A549 (cell line): Measurements from ENCODE around the gene EPB41L1. TPM values are rescaled to one million over a fixed set of nuclear protein-coding genes. Genes with fewer than 3 reads are reported as not detected.
A peak's percentile ranks its signal among the peaks of the same experiment; 100 is the strongest.

Experiments
- ATAC-seq, 2 experiments: fragments of 200-7000 bp in 1 of 2; fragments of >200 bp in 1 of 2; cut with Nextera tagmentation in 1 of 2; cut with Tn5 transposase in 1 of 2; 3 replicates each; pipeline versions ENCODE4 v1.8.0 to v1.9.1; 2018 to 2020; ENCODE audit warnings: mild to moderate bottlenecking in 1 of 2, moderate library complexity in 1 of 2
- CTCF ChIA-PET: fragments of 300-600 bp; sonication (Branson Sonifier 250); formaldehyde crosslinking; extraction: SDS; loops from one replicate; lab custom pipeline; 2021; ENCODE audit warnings: antibody characterized with exemption, inconsistent platforms; lab: Yijun Ruan, JAX
- POLR2A ChIA-PET: fragments of 350-600 bp; formaldehyde crosslinking; extraction: SDS; loops from one replicate; lab custom pipeline; 2021; ENCODE audit warnings: antibody characterized with exemption, inconsistent platforms; lab: Yijun Ruan, JAX
- DNase-seq, 2 experiments: peaks; one replicate each; pipeline versions ENCODE4 v3.0.0 to v3.0.0-alpha.2; 2011 to 2016; ENCODE audit warnings: low read depth in 1 of 2, low spot score in 1 of 2
- FAIRE-seq: peaks from 2 replicates; lab custom pipeline; 2011; peaks lifted over from hg19 to GRCh38; lab: Jason Lieb, UNC
- H3K27ac ChIP-seq, 2 experiments: fragments of >200 bp; sonication (Bioruptor Twin); formaldehyde crosslinking; 3 replicates each; pipeline ENCODE4 v1.5.1; 2016 to 2017
- H3K4me1 ChIP-seq: fragments of >200 bp; sonication (Bioruptor Twin); formaldehyde crosslinking; 3 replicates; pipeline ENCODE4 v1.6.1; 2016
- H3K4me2 ChIP-seq: fragments of >200 bp; sonication (Bioruptor Twin); formaldehyde crosslinking; 3 replicates; pipeline ENCODE4 v1.6.1; 2016
- H3K4me3 ChIP-seq: fragments of >200 bp; sonication (Bioruptor Twin); formaldehyde crosslinking; 3 replicates; pipeline ENCODE4 v1.5.1; 2016
- H3K9me3 ChIP-seq: fragments of >200 bp; sonication (Bioruptor Twin); formaldehyde crosslinking; 3 replicates; pipeline ENCODE4 v1.6.1; 2016
- CEBPB ChIP-seq, 2 experiments: fragments of >200 bp in 1 of 2; sonication (Bioruptor Twin) in 1 of 2; formaldehyde crosslinking in 1 of 2; IDR thresholded peaks; 2 replicates each; pipeline ENCODE4 v1.6.1; 2012 to 2016
- EHF ChIP-seq: fragments of 250-450 bp; sonication (Bioruptor Pico); IDR thresholded peaks from 2 replicates; pipeline ENCODE4 v1.5.0; 2020; ENCODE audit warnings: mild to moderate bottlenecking
- EHMT2 ChIP-seq: fragments of 200-600 bp; sonication (generic); IDR thresholded peaks from 2 replicates; pipeline ENCODE4 v1.6.1; 2016; ENCODE audit warnings: antibody characterized with exemption, low read depth, mild to moderate bottlenecking, moderate library complexity
- EP300 ChIP-seq, 2 experiments: fragments of >200 bp; sonication (Bioruptor Twin); formaldehyde crosslinking; IDR thresholded peaks; 2 replicates in 1 of 2; 3 replicates in 1 of 2; pipeline ENCODE4 v1.6.1; 2016 to 2017
- FOSB ChIP-seq: fragments of 250-450 bp; sonication (Bioruptor Pico); IDR thresholded peaks from 2 replicates; pipeline ENCODE4 v1.5.0; 2020; ENCODE audit warnings: mild to moderate bottlenecking, moderate library complexity
- GATA3 ChIP-seq: IDR thresholded peaks from 2 replicates; pipeline ENCODE4 v1.6.1; 2012; ENCODE audit warnings: borderline replicate concordance
- HEYL ChIP-seq: fragments of 250-450 bp; sonication (Bioruptor Pico); IDR thresholded peaks from 2 replicates; pipeline ENCODE4 v1.8.0; 2021; ENCODE audit warnings: mild to moderate bottlenecking, moderate library complexity
- HOXA7 ChIP-seq: fragments of 250-450 bp; sonication (Bioruptor Pico); IDR thresholded peaks from 2 replicates; pipeline ENCODE4 v1.5.0; 2020; ENCODE audit warnings: mild to moderate bottlenecking, moderate library complexity
- JUNB ChIP-seq: fragments of >200 bp; sonication (Bioruptor Twin); formaldehyde crosslinking; IDR thresholded peaks from 2 replicates; pipeline ENCODE4 v1.6.1; 2016
- KDM1A ChIP-seq: fragments of 200-600 bp; sonication (generic); IDR thresholded peaks from 2 replicates; pipeline ENCODE4 v1.6.1; 2016; ENCODE audit warnings: low read depth, mild to moderate bottlenecking
- KDM5A ChIP-seq: fragments of 200-600 bp; sonication (generic); IDR thresholded peaks from 2 replicates; pipeline ENCODE4 v1.6.1; 2016; ENCODE audit warnings: antibody characterized with exemption, mild to moderate bottlenecking
- MAFK ChIP-seq: fragments of 450-650 bp; IDR thresholded peaks from 2 replicates; pipeline ENCODE4 v1.6.1; 2014; ENCODE audit not compliant: partially characterized antibody
- MYC ChIP-seq: IDR thresholded peaks from 2 replicates; pipeline ENCODE4 v1.6.1; 2012; ENCODE audit warnings: mild to moderate bottlenecking, inconsistent platforms, low read length, improper control_type of control experiment, borderline replicate concordance
- POLR2AphosphoS2 ChIP-seq: conservative IDR thresholded peaks from 2 replicates; pipeline ENCODE4 v1.6.1; 2012; ENCODE audit warnings: low read length, improper control_type of control experiment, inconsistent platforms
- RNF2 ChIP-seq: fragments of 200-600 bp; sonication (generic); IDR thresholded peaks from 2 replicates; pipeline ENCODE4 v1.6.1; 2016; ENCODE audit warnings: low read depth, mild to moderate bottlenecking, antibody characterized with exemption, moderate library complexity, borderline replicate concordance
- ZNF302 ChIP-seq: fragments of 250-450 bp; sonication (Bioruptor Pico); IDR thresholded peaks from 2 replicates; pipeline ENCODE4 v1.9.0; 2021; ENCODE audit warnings: inconsistent platforms, mild to moderate bottlenecking, moderate library complexity
- WGBS: methylation state at CpG from one replicate; pipeline ENCODE4 v1.1.6; 2017; ENCODE audit errors: missing lambda C conversion rate; 5-methylcytosine and 5-hydroxymethylcytosine counted together
- polyA plus RNA-seq, 4 experiments: library from polyadenylated mRNA; depleted of rRNA in 3 of 4; stranded (reverse); fragments of >200 nt; fragmentation: RNase III in 1 of 4; extraction: RNeasy Plus Mini Kit Qiagen cat#74134 plus additional on column Dnase treatment in 1 of 4; gene quantifications; 2 replicates in 3 of 4; 3 replicates in 1 of 4; pipeline ENCODE4 v1.2.3, GENCODE V29; 2011 to 2017
- TF ChIP-seq, protein P1 (sequence below): fragments of 250-450 bp; sonication (Bioruptor Pico); IDR thresholded peaks from 2 replicates; pipeline ENCODE4 v1.5.0; 2021; ENCODE audit warnings: mild to moderate bottlenecking, moderate library complexity, borderline replicate concordance
- TF ChIP-seq, protein P2 (sequence below): fragments of >200 bp; sonication (Bioruptor Twin); formaldehyde crosslinking; IDR thresholded peaks from 3 replicates; pipeline ENCODE4 v1.5.1; 2016

Gene EPB41L1
- polyA plus RNA-seq, 2 of the 4 experiments (the other 2 are of a cell fraction) = 45.9 to 94.4 TPM

DNA sequence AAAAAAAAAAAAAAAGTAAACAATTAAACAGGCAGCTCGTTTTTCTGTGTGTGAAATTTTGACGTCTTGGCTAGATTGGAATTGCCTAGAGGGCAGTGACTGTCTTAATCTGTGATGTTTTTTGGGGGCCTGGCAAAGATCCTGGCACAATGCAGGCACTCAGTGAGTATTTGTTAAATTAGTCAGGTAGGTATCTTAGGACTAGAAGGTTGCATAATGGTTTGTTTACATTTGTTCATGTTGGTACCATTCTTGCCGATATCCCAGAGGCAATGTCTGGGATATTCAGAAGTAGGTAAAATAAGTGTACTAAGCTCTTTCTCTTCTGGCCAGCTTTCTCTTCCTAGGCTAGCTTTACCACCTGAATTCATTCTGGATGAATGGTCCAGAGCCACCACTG lies 84.2 kb downstream of the EPB41L1 start:
- DNase-seq (no peak), FAIRE-seq (no peak), ATAC-seq (no peak)
- peak overlapping the region; percentile 92; the same call in 2 of the 3 replicates for H3K4me2 ChIP-seq
- H3K4me1 ChIP-seq = peaks cover 24% of the 10 kb centered on the region
- H3K9me3 ChIP-seq = no peaks in the 10 kb centered on the region
- ChIA-PET CTCF (interaction anchor here (0.6 to 2.3 kb wide), 4 partner anchors 24 to 201 kb away, joined by 3 to 10 read pairs (median 6); no protein-coding TSS in a partner anchor), POLR2A (no interaction called here)
- no peak overlapping the region for H3K27ac ChIP-seq
- TF ChIP-seq HEYL (CRISPR knock-in tag) (no peak), CEBPB (IDR thresholded peaks at IDR 0.05) (peak in 1 of 2 experiments; percentile 17; a peak in 1 of 4 replicates)
- 41% methylated on average over 3 of the region's 3 CpGs for WGBS
- H3K4me3 ChIP-seq = no peak overlapping the region

DNA sequence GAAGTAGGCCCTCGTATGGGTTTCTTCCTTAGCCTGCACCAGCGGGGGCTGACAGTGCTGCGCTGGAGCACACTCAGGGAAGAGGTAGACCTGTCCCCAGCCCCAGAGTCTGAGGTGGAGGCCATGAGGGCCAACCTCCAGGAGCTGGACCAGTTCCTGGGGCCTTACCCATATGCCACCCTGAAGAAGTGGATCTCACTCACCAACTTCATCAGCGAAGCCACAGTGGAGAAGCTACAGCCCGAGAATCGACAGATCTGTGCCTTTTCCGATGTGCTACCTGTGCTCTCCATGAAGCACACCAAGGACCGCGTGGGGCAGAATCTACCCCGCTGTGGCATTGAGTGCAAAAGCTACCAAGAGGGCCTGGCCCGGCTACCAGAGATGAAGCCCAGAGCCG lies 85.5 kb downstream of the EPB41L1 start:
- ChIA-PET CTCF (interaction anchor here (1.1 to 2.3 kb wide), 2 partner anchors 37 to 200 kb away, joined by 8 to 10 read pairs; no protein-coding TSS in a partner anchor), POLR2A (no interaction called here)
- FAIRE-seq = no peak
- H3K27ac ChIP-seq = no peak overlapping the region
- H3K9me3 ChIP-seq = no peaks in the 10 kb centered on the region
- peaks cover 24% of the 10 kb centered on the region for H3K4me1 ChIP-seq
- DNase-seq = no peak
- no peak for ATAC-seq
- TF ChIP-seq MYC (no peak), FOSB (CRISPR knock-in tag) (no peak), EHF (CRISPR knock-in tag) (no peak), EP300 (IDR thresholded peaks at IDR 0.05) (no peak), KDM5A (no peak), KDM1A (no peak), GATA3 (no peak), MAFK (no peak), JUNB (no peak)
- TF ChIP-seq, protein P1, sequence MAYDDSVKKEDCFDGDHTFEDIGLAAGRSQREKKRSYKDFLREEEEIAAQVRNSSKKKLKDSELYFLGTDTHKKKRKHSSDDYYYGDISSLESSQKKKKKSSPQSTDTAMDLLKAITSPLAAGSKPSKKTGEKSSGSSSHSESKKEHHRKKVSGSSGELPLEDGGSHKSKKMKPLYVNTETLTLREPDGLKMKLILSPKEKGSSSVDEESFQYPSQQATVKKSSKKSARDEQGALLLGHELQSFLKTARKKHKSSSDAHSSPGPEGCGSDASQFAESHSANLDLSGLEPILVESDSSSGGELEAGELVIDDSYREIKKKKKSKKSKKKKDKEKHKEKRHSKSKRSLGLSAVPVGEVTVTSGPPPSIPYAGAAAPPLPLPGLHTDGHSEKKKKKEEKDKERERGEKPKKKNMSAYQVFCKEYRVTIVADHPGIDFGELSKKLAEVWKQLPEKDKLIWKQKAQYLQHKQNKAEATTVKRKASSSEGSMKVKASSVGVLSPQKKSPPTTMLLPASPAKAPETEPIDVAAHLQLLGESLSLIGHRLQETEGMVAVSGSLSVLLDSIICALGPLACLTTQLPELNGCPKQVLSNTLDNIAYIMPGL (CRISPR knock-in tag) = no peak
- TF ChIP-seq, protein P2, sequence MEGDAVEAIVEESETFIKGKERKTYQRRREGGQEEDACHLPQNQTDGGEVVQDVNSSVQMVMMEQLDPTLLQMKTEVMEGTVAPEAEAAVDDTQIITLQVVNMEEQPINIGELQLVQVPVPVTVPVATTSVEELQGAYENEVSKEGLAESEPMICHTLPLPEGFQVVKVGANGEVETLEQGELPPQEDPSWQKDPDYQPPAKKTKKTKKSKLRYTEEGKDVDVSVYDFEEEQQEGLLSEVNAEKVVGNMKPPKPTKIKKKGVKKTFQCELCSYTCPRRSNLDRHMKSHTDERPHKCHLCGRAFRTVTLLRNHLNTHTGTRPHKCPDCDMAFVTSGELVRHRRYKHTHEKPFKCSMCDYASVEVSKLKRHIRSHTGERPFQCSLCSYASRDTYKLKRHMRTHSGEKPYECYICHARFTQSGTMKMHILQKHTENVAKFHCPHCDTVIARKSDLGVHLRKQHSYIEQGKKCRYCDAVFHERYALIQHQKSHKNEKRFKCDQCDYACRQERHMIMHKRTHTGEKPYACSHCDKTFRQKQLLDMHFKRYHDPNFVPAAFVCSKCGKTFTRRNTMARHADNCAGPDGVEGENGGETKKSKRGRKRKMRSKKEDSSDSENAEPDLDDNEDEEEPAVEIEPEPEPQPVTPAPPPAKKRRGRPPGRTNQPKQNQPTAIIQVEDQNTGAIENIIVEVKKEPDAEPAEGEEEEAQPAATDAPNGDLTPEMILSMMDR = no peak
- no peak overlapping the region for H3K4me3 ChIP-seq
- 96% methylated on average over 12 of the region's 12 CpGs for WGBS
- H3K4me2 ChIP-seq = no peak overlapping the region

DNA sequence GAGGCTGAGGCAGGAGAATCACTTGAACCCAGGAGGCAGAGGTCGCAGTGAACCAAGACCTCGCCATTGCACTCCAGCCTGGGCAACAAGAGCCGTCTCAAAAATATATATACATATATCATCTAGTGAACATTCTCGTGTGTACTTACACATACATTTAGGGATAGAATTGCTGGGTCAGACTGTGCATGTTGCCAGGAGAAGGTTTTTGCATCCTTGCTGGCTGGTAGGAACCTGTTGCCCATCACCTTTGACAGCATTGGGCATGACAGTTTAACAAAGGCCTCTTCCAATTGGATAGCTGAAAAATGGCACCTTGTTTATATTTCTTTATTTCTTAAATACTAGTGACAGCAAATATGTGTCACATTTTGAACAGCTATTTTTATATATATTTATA lies 87.1 kb downstream of the EPB41L1 start:
- Histone ChIP-seq H3K9me3 (no peaks in the 10 kb centered on the region), H3K4me3 (no peak overlapping the region), H3K4me2 (no peak overlapping the region), H3K27ac (no peak overlapping the region)
- FAIRE-seq (no peak), ATAC-seq (no peak), DNase-seq (no peak)
- ChIA-PET POLR2A (no interaction called here), CTCF (interaction anchor here (0.7 kb wide), 1 partner anchor 24 kb away, joined by 3 read pairs; no protein-coding TSS in a partner anchor)
- 93% methylated on average over 4 of the region's 4 CpGs for WGBS
- TF ChIP-seq POLR2AphosphoS2 (no peak), HOXA7 (CRISPR knock-in tag) (no peak), EHMT2 (no peak), ZNF302 (CRISPR knock-in tag) (no peak), JUNB (no peak), RNF2 (no peak)
- TF ChIP-seq, all 56 proteins: peak for 0
- peaks cover 21% of the 10 kb centered on the region for H3K4me1 ChIP-seq
